ENCODE data around the gene SFXN5.

- TF ChIP-seq TARDBP (IDR thresholded peaks at IDR 0.05), result no peak
- TF ChIP-seq SUZ12 (IDR thresholded peaks at IDR 0.05), result no peak
- no peak for TF ChIP-seq FOXA1 (IDR thresholded peaks at IDR 0.05)
- no peak for TF ChIP-seq BHLHE40 (IDR thresholded peaks at IDR 0.05; ENCODE audit: borderline replicate concordance)
- TF ChIP-seq FOXM1 (IDR thresholded peaks at IDR 0.05; ENCODE audit: borderline replicate concordance), result no peak
- no peak for TF ChIP-seq L3MBTL2 (conservative IDR thresholded peaks at IDR 0.05)
- no peak for TF ChIP-seq ELF4 (IDR thresholded peaks at IDR 0.05)
- no peak for TF ChIP-seq SP1 (IDR thresholded peaks at IDR 0.05)
Measured at GRCh38 chr2:73063909-73064875, 7.3 kb downstream of the SFXN5 start.
